Activated CD4-positive, alpha-beta T cell treated with anti-CD3 and anti-CD28 coated beads, Interleukin-2, amount 10 ng/mL, durations not matched to agents 24 days and 14 days (primary cell): Measurements from ENCODE around the gene GLG1. TPM values are rescaled to one million over a fixed set of nuclear protein-coding genes. Genes with fewer than 3 reads are reported as not detected.

ENCODE experiments used
- DNase-seq: peaks from one replicate; pipeline ENCODE4 v3.0.0; 2022
- H3K27ac Mint-ChIP-seq: one replicate; pipeline ENCODE4 v1.8.0; 2022; ENCODE audit warnings: mild to moderate bottlenecking, mixed read lengths
- H3K27me3 Mint-ChIP-seq: one replicate; pipeline ENCODE4 v1.8.0; 2022; ENCODE audit warnings: mixed read lengths
- H3K36me3 Mint-ChIP-seq: one replicate; pipeline ENCODE4 v1.8.0; 2022; ENCODE audit warnings: low read depth, mild to moderate bottlenecking, mixed read lengths
- H3K4me1 Mint-ChIP-seq: one replicate; pipeline ENCODE4 v1.8.0; 2021; ENCODE audit warnings: mixed read lengths
- H3K4me3 Mint-ChIP-seq: one replicate; pipeline ENCODE4 v1.8.0; 2022; ENCODE audit warnings: mild to moderate bottlenecking, moderate library complexity, mixed read lengths
- H3K9me3 Mint-ChIP-seq: one replicate; pipeline ENCODE4 v1.8.0; 2021; ENCODE audit warnings: mixed read lengths
- intact Hi-C: fragments of 100-400 bp; cut with micrococcal nuclease; formaldehyde crosslinking; loops from one replicate; pipeline ENCODE4 v1.15.1; 2023
- total RNA-seq: library from RNA; stranded (reverse); gene quantifications from 2 replicates; pipeline ENCODE4 v1.2.3, GENCODE V29; 2022

GLG1 gene
- total RNA-seq, 1 donor from 2014 or later, result 64.7 TPM

- intact Hi-C loops, result loop anchor here (1.0 to 10.0 kb wide), 4 partner anchors 29 to 112 kb away; partner anchors contain the start of gene GLG1
- Mint-ChIP-seq H3K27ac (peak overlapping the region; percentile 66), H3K27me3 (no peaks in the 10 kb centered on the region), H3K36me3 (peaks cover 7% of the 10 kb centered on the region), H3K4me3 (peak overlapping the region; percentile 8), H3K4me1 (peaks cover 33% of the 10 kb centered on the region), H3K9me3 (no peaks in the 10 kb centered on the region)
- no peak for DNase-seq
Observed at GRCh38 chr16:74577882-74578366, 29.0 kb downstream of the GLG1 start.

GRCh38 chr16:74575807-74576643 is 30.9 kb downstream of the GLG1 start:
- Mint-ChIP-seq H3K4me1 (peaks cover 31% of the 10 kb centered on the region), H3K36me3 (peaks cover 4% of the 10 kb centered on the region)
- no peak for DNase-seq

DNA sequence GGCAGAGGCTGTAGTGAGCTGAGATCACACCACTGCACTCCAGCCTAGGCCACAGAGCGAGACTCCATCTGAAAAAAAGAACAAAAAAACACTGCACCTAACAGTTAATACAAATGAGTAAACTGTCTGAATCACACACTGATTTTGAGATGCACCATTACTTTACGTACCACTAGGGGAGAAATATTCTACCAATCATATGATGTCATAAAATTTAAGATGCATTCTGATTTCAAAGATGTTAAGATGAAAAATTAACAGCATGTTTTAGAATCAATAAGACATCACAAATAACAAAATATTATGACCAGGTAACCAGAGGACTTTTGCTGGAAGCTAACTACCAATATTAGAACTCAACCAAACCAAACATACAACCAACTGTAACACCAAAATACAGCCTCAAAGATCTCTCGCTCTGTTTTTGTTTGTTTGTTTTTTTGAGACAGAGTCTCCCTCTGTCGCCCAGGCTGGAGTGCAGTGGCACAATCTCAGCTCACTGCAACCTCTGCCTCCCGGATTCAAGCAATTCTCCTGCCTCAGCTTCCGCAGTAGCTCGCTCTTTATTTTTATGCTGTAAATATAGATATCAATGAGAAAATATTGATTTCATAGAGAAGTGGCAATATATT is 31.6 kb downstream of the GLG1 start:
- intact Hi-C loops, result loop anchor here (10.0 kb wide), 1 partner anchor 70 kb away; no protein-coding TSS in a partner anchor
- H3K4me3 Mint-ChIP-seq, result no peak overlapping the region
- H3K36me3 Mint-ChIP-seq, result peaks cover 7% of the 10 kb centered on the region
- H3K4me1 Mint-ChIP-seq, result peaks cover 28% of the 10 kb centered on the region
- no peak for DNase-seq
- no peaks in the 10 kb centered on the region for H3K9me3 Mint-ChIP-seq
- H3K27me3 Mint-ChIP-seq, result no peaks in the 10 kb centered on the region
- no peak overlapping the region for H3K27ac Mint-ChIP-seq

More at GRCh38 chr16:74575807-74576643, 30.9 kb downstream of the GLG1 start:
- intact Hi-C loops, result loop anchor here (10.0 kb wide), 1 partner anchor 71 kb away; no protein-coding TSS in a partner anchor
- no peak overlapping the region for H3K27ac Mint-ChIP-seq
- H3K9me3 Mint-ChIP-seq, result no peaks in the 10 kb centered on the region
- H3K4me3 Mint-ChIP-seq, result no peak overlapping the region
- H3K27me3 Mint-ChIP-seq, result no peaks in the 10 kb centered on the region

DNA sequence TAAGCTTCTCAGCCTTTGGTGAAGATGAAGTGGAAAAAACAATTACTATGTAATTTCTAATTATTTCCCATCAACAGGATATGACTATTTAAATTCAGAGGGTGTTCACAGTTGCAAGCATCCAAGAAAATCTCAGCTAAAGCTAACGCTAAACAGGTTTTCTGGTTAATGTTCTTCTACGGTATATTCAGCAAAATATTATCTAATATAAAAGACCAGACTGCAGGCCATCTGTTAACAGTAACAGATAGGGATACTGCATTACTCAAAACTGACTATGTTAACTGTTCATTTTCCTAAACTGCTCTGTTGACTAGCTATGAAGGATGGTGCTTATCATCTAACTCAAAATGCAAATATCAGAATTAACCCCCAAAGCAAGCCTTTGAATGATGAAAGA is 32.8 kb downstream of the GLG1 start:
- H3K27ac Mint-ChIP-seq, result no peak overlapping the region
- no peaks in the 10 kb centered on the region for H3K9me3 Mint-ChIP-seq
- H3K27me3 Mint-ChIP-seq, result no peaks in the 10 kb centered on the region
- intact Hi-C loops, result loop anchor here (10.0 kb wide), 1 partner anchor 69 kb away; no protein-coding TSS in a partner anchor
- H3K36me3 Mint-ChIP-seq, result peaks cover 7% of the 10 kb centered on the region
- peaks cover 29% of the 10 kb centered on the region for H3K4me1 Mint-ChIP-seq
- no peak overlapping the region for H3K4me3 Mint-ChIP-seq
- no peak for DNase-seq

- Mint-ChIP-seq H3K27ac (no peak overlapping the region), H3K27me3 (no peaks in the 10 kb centered on the region), H3K9me3 (no peaks in the 10 kb centered on the region), H3K4me1 (peaks cover 25% of the 10 kb centered on the region), H3K36me3 (peaks cover 4% of the 10 kb centered on the region), H3K4me3 (no peak overlapping the region)
- DNase-seq, result no peak
- intact Hi-C loops, result loop anchor here (10.0 kb wide), 1 partner anchor 69 kb away; no protein-coding TSS in a partner anchor
Observed at GRCh38 chr16:74573622-74574021, 33.3 kb downstream of the GLG1 start.

DNA sequence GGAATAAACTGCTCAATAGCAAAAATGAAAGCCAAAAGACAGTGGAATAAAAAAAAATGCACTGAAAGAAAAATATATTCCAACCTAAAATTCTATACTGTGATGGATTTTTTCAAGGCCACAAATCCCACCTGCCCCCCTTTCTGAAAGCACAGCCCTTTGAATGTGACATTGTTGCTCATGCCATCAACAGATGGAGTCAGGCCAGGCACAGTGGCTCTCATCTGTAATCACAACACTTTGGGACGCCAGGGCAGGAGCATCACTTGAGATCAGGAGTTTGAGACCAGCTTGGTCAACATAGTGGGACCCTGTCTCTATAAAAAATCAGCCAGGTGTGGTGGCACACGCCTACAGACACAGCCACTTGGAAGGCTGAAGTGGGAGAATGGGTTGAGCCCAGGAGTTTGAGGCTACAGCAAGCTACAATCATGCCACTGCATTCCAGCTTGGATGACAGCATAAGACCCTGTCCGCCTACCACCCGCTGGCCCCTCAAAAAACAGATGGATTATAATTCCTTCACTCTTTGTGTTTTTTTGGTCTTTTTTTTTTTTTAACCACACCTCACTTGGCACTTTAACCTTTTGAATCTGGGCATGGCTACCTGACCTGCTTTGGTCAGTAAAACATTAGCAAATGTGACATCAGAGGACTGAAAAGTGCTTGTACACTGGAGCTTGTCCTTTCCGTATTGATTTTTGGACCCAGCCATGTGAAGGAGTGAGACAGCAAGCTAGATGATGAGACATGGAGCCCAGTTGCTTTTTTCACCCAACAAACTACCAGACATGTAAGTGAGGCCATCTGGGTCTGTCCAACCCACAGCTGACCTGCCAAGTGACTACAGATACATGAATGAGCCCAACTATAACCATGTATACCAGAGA is 36.3 kb downstream of the GLG1 start:
- Mint-ChIP-seq H3K36me3 (peaks cover 6% of the 10 kb centered on the region), H3K27me3 (no peaks in the 10 kb centered on the region), H3K4me3 (no peak overlapping the region), H3K9me3 (no peaks in the 10 kb centered on the region), H3K27ac (no peak overlapping the region), H3K4me1 (peaks cover 26% of the 10 kb centered on the region)
- intact Hi-C loops, result loop anchor here (10.0 kb wide), 1 partner anchor 66 kb away; no protein-coding TSS in a partner anchor
- no peak for DNase-seq

- peaks cover 33% of the 10 kb centered on the region for H3K4me1 Mint-ChIP-seq
- H3K36me3 Mint-ChIP-seq, result peaks cover 6% of the 10 kb centered on the region
- intact Hi-C loops, result no loop called here
Observed at GRCh38 chr16:74568961-74569631, 37.8 kb downstream of the GLG1 start.

GRCh38 chr16:74567901-74568300 is 39.0 kb downstream of the GLG1 start:
- Mint-ChIP-seq H3K36me3 (peaks cover 11% of the 10 kb centered on the region), H3K4me3 (no peak overlapping the region), H3K27ac (no peak overlapping the region), H3K9me3 (no peaks in the 10 kb centered on the region), H3K4me1 (peaks cover 37% of the 10 kb centered on the region), H3K27me3 (no peaks in the 10 kb centered on the region)
- DNase-seq, result no peak
- intact Hi-C loops, result no loop called here

More at GRCh38 chr16:74568961-74569631, 37.8 kb downstream of the GLG1 start:
- no peaks in the 10 kb centered on the region for H3K27me3 Mint-ChIP-seq
- H3K4me3 Mint-ChIP-seq, result no peak overlapping the region
- DNase-seq, result no peak
- H3K9me3 Mint-ChIP-seq, result no peaks in the 10 kb centered on the region
- no peak overlapping the region for H3K27ac Mint-ChIP-seq

GRCh38 chr16:74565378-74565777 is 41.5 kb downstream of the GLG1 start:
- H3K27ac Mint-ChIP-seq, result no peak overlapping the region
- no peaks in the 10 kb centered on the region for H3K9me3 Mint-ChIP-seq
- DNase-seq, result no peak
- intact Hi-C loops, result no loop called here
- peaks cover 34% of the 10 kb centered on the region for H3K4me1 Mint-ChIP-seq
- H3K4me3 Mint-ChIP-seq, result no peak overlapping the region
- peaks cover 8% of the 10 kb centered on the region for H3K36me3 Mint-ChIP-seq
- no peaks in the 10 kb centered on the region for H3K27me3 Mint-ChIP-seq

- no peaks in the 10 kb centered on the region for H3K27me3 Mint-ChIP-seq
- no peak for DNase-seq
- H3K27ac Mint-ChIP-seq, result peak overlapping the region; percentile 21
- peaks cover 9% of the 10 kb centered on the region for H3K36me3 Mint-ChIP-seq
- peaks cover 34% of the 10 kb centered on the region for H3K4me1 Mint-ChIP-seq
- H3K9me3 Mint-ChIP-seq, result no peaks in the 10 kb centered on the region
- intact Hi-C loops, result no loop called here
- H3K4me3 Mint-ChIP-seq, result no peak overlapping the region
Observed at GRCh38 chr16:74564451-74564984, 42.4 kb downstream of the GLG1 start.

DNA sequence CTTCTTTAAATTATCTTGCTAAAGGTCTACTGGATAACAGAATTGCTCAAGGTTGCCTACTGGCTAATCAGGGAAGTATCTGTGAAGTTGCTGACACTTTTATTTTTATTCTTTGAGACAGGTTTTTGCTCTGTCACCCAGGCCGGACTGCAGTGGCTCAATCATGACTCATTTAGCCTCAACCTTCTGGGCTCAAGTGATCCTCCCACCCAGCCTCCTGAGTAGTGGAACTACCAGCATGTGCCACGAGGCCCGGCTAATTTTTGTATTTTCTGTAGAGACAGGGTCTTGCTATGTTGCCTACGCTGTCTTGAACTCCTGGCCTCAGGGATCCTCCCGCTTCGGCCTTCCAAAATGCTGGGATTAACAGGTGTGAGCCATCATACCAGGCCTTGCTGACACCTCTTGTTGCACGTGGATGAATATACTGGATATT is 43.1 kb downstream of the GLG1 start:
- intact Hi-C loops, result no loop called here
- Mint-ChIP-seq H3K27me3 (no peaks in the 10 kb centered on the region), H3K27ac (no peak overlapping the region), H3K36me3 (peaks cover 10% of the 10 kb centered on the region), H3K4me1 (peaks cover 37% of the 10 kb centered on the region), H3K4me3 (no peak overlapping the region), H3K9me3 (no peaks in the 10 kb centered on the region)
- DNase-seq, result no peak

GRCh38 chr16:74562117-74562516 is 44.8 kb downstream of the GLG1 start:
- Mint-ChIP-seq H3K27me3 (no peaks in the 10 kb centered on the region), H3K27ac (no peak overlapping the region), H3K9me3 (no peaks in the 10 kb centered on the region), H3K4me1 (peaks cover 37% of the 10 kb centered on the region), H3K36me3 (peaks cover 11% of the 10 kb centered on the region), H3K4me3 (no peak overlapping the region)
- DNase-seq, result no peak
- intact Hi-C loops, result no loop called here

- H3K4me1 Mint-ChIP-seq, result peaks cover 35% of the 10 kb centered on the region
- H3K27me3 Mint-ChIP-seq, result no peaks in the 10 kb centered on the region
- H3K36me3 Mint-ChIP-seq, result peaks cover 11% of the 10 kb centered on the region
- intact Hi-C loops, result no loop called here
- DNase-seq, result no peak
- no peak overlapping the region for H3K27ac Mint-ChIP-seq
- H3K9me3 Mint-ChIP-seq, result no peaks in the 10 kb centered on the region
- H3K4me3 Mint-ChIP-seq, result no peak overlapping the region
Observed at GRCh38 chr16:74561626-74562025, 45.3 kb downstream of the GLG1 start.
